ENCODE results near the gene KLHL6. TPM values are rescaled to one million over a fixed set of nuclear protein-coding genes. Genes with fewer than 3 reads are reported as not detected.

The KLHL6 gene
- total and polyA plus RNA-seq, 2 experiments from 2014 or later: 0.17 TPM; not detected in 1

GRCh38 chr3:183489455-183490210 lies 65.9 kb downstream of the KLHL6 start:
- Histone ChIP-seq H3K4me3 (no peak overlapping the region), H3K4me2 (no peak overlapping the region), H3K27ac (peak overlapping the region; percentile 45), H3K9me2 (replicated peaks; ENCODE audit: insufficient read depth) (no peaks in the 10 kb centered on the region), H3K27me3 (no peaks in the 10 kb centered on the region), H2AFZ (no peak overlapping the region), H3K79me2 (no peaks in the 10 kb centered on the region), H3K9me3 (ENCODE audit: low read depth) (no peaks in the 10 kb centered on the region), H3K4me1 (ENCODE audit: insufficient read depth) (no peaks in the 10 kb centered on the region), H3K36me3 (replicated peaks; ENCODE audit: insufficient read depth, low read depth) (no peaks in the 10 kb centered on the region), H4K20me1 (ENCODE audit: insufficient read depth, poor library complexity, severe bottlenecking) (no peaks in the 10 kb centered on the region)
- WGBS (ENCODE audit: low lambda C conversion rate, missing lambda C conversion rate): 87% methylated on average over 6 of the region's 6 CpGs
- no peak for DNase-seq (ENCODE audit: low spot score)
- TF ChIP-seq EZH2 (IDR thresholded peaks at IDR 0.05; ENCODE audit: borderline replicate concordance) (no peak), EZH2phosphoT487 (IDR thresholded peaks at IDR 0.05; ENCODE audit: low read depth, severe bottlenecking, unreplicated experiment) (no peak), CTCF (IDR thresholded peaks at IDR 0.05; ENCODE audit: poor library complexity) (no peak)

DNA sequence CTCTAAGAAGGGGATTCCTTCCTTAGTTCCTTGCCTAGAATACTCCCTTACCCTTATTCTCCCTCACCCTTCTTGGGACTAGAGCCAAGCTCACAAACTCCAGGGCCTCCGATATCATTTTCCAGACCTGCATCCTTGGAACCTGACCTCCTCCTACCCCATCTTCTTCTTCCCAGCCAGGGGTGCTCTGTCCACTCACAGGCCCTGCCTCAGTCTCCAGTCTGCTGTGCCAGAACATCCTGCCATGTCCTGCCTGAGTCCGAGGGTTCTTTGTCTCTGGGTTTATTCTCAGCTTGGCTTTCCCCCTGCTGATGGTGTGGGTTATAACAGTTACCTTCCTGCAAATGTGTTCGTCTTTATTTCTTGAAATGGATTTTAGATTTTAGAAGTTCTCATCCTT lies 67.2 kb downstream of the KLHL6 start:
- no peaks in the 10 kb centered on the region for H3K79me2 ChIP-seq
- H3K4me2 ChIP-seq: no peak overlapping the region
- no peaks in the 10 kb centered on the region for H4K20me1 ChIP-seq (ENCODE audit: insufficient read depth, poor library complexity, severe bottlenecking)
- TF ChIP-seq CTCF (IDR thresholded peaks at IDR 0.05; ENCODE audit: poor library complexity) (no peak), EZH2 (IDR thresholded peaks at IDR 0.05; ENCODE audit: borderline replicate concordance) (no peak), EZH2phosphoT487 (IDR thresholded peaks at IDR 0.05; ENCODE audit: low read depth, severe bottlenecking, unreplicated experiment) (no peak)
- WGBS (ENCODE audit: low lambda C conversion rate, missing lambda C conversion rate): 98% methylated on average over 3 of the region's 3 CpGs
- no peak overlapping the region for H3K4me3 ChIP-seq
- no peaks in the 10 kb centered on the region for H3K9me3 ChIP-seq (ENCODE audit: low read depth)
- no peaks in the 10 kb centered on the region for H3K4me1 ChIP-seq (ENCODE audit: insufficient read depth)
- DNase-seq (ENCODE audit: low spot score): no peak
- no peaks in the 10 kb centered on the region for H3K9me2 ChIP-seq (replicated peaks; ENCODE audit: insufficient read depth)
- no peak overlapping the region for H2AFZ ChIP-seq
- H3K27me3 ChIP-seq: no peaks in the 10 kb centered on the region
- no peak overlapping the region for H3K27ac ChIP-seq
- H3K36me3 ChIP-seq (replicated peaks; ENCODE audit: insufficient read depth, low read depth): no peaks in the 10 kb centered on the region

DNA sequence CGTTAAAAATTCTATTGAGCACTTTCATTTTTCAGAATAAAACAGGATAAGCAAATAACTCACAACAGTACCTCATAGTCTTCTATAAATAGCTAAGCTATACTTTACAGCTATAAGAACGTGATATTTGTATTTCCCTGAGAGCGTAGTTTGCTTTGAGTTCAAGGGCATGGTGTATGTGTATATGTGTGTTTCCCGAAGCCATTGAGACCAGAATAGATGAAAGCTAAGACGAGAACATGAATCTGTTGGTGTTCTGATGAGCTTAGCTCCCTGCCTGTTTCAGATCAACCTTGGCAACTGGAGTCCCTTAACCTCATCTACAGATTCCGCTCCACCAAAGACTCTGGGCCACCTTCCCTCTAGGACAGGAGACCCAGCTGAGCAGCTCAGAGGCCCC lies 67.6 kb downstream of the KLHL6 start:
- Histone ChIP-seq H3K27ac (no peak overlapping the region), H3K4me3 (no peak overlapping the region), H3K27me3 (no peaks in the 10 kb centered on the region), H4K20me1 (ENCODE audit: insufficient read depth, poor library complexity, severe bottlenecking) (no peaks in the 10 kb centered on the region), H3K9me3 (ENCODE audit: low read depth) (no peaks in the 10 kb centered on the region), H3K36me3 (replicated peaks; ENCODE audit: insufficient read depth, low read depth) (no peaks in the 10 kb centered on the region), H3K9me2 (replicated peaks; ENCODE audit: insufficient read depth) (no peaks in the 10 kb centered on the region), H2AFZ (no peak overlapping the region), H3K4me1 (ENCODE audit: insufficient read depth) (no peaks in the 10 kb centered on the region), H3K4me2 (no peak overlapping the region), H3K79me2 (no peaks in the 10 kb centered on the region)
- no peak for TF ChIP-seq EZH2 (IDR thresholded peaks at IDR 0.05; ENCODE audit: borderline replicate concordance)
- no peak for TF ChIP-seq EZH2phosphoT487 (IDR thresholded peaks at IDR 0.05; ENCODE audit: low read depth, severe bottlenecking, unreplicated experiment)
- no peak for TF ChIP-seq CTCF (IDR thresholded peaks at IDR 0.05; ENCODE audit: poor library complexity)
- WGBS (ENCODE audit: low lambda C conversion rate, missing lambda C conversion rate): 92% methylated on average over 6 of the region's 6 CpGs
- no peak for DNase-seq (ENCODE audit: low spot score)
